Keratinocyte (primary cell): ENCODE results near the gene C9orf153. TPM values are rescaled to one million over a fixed set of nuclear protein-coding genes. Genes with fewer than 3 reads are reported as not detected.

ENCODE experiments used
- DNase-seq: peaks from one replicate; pipeline ENCODE4 v3.0.0-alpha.2; 2011; ENCODE audit warnings: low read depth, missing footprints, low spot score
- FAIRE-seq: peaks from 2 replicates; lab custom pipeline; 2011; peaks lifted over from hg19 to GRCh38; lab: Jason Lieb, UNC
- H2AFZ ChIP-seq: 2 replicates; pipeline ENCODE4 v1.6.0; 2012; ENCODE audit warnings: low read length, control low read depth, inconsistent platforms; ENCODE audit not compliant: control insufficient read depth
- H3K27ac ChIP-seq: 2 replicates; pipeline ENCODE4 v1.5.1; 2011; ENCODE audit warnings: low read length; ENCODE audit not compliant: control insufficient read depth, insufficient read depth
- H3K27me3 ChIP-seq: 3 replicates; pipeline ENCODE4 v1.6.0; 2011; ENCODE audit warnings: low read length; ENCODE audit not compliant: control insufficient read depth, insufficient read depth; ENCODE audit errors: extremely low read depth
- H3K36me3 ChIP-seq, 2 experiments: 2 replicates in 1 of 2; 3 replicates in 1 of 2; pipeline ENCODE4 v1.5.1; 2011; ENCODE audit warnings: low read length in 2 of 2, mild to moderate bottlenecking in 1 of 2; ENCODE audit not compliant: control insufficient read depth in 2 of 2, insufficient read depth in 2 of 2; ENCODE audit errors: extremely low read depth in 1 of 2
- H3K4me1 ChIP-seq: 3 replicates; pipeline ENCODE4 v1.5.1; 2011; ENCODE audit warnings: low read length; ENCODE audit not compliant: control insufficient read depth, insufficient read depth; ENCODE audit errors: extremely low read depth
- H3K4me2 ChIP-seq: 3 replicates; pipeline ENCODE4 v1.6.0; 2011; ENCODE audit warnings: low read depth, low read length; ENCODE audit not compliant: control insufficient read depth, insufficient read depth; ENCODE audit errors: extremely low read depth
- H3K4me3 ChIP-seq, 3 experiments: fragments of 200-600 bp in 1 of 3; sonication (generic) in 1 of 3; 2 replicates in 2 of 3; 3 replicates in 1 of 3; pipeline ENCODE4 v1.5.1; 2011 to 2016; ENCODE audit warnings: low read length in 3 of 3, mild to moderate bottlenecking in 3 of 3, control low read depth in 2 of 3, inconsistent platforms in 1 of 3, low read depth in 1 of 3, mixed read lengths in 1 of 3, mixed run types in 1 of 3, moderate library complexity in 1 of 3; ENCODE audit not compliant: control insufficient read depth in 2 of 3, insufficient read depth in 2 of 3; ENCODE audit errors: extremely low read depth in 1 of 3
- H3K79me2 ChIP-seq: 2 replicates; pipeline ENCODE4 v1.6.0; 2012; ENCODE audit warnings: low read length; ENCODE audit not compliant: control insufficient read depth, insufficient read depth
- H3K9ac ChIP-seq: 3 replicates; pipeline ENCODE4 v1.6.0; 2011; ENCODE audit warnings: low read length; ENCODE audit not compliant: control insufficient read depth, insufficient read depth; ENCODE audit errors: extremely low read depth
- H3K9me1 ChIP-seq: 3 replicates; pipeline ENCODE4 v1.6.0; 2011; ENCODE audit warnings: low read length; ENCODE audit not compliant: control insufficient read depth, insufficient read depth; ENCODE audit errors: extremely low read depth
- H3K9me3 ChIP-seq: 2 replicates; pipeline ENCODE4 v1.5.1; 2012; ENCODE audit warnings: low read depth, low read length; ENCODE audit not compliant: control insufficient read depth
- H4K20me1 ChIP-seq: 3 replicates; pipeline ENCODE4 v1.6.0; 2011; ENCODE audit warnings: low read length; ENCODE audit not compliant: control insufficient read depth, insufficient read depth; ENCODE audit errors: extremely low read depth
- CTCF ChIP-seq, 3 experiments: IDR thresholded peaks in 1 of 3; conservative IDR thresholded peaks in 1 of 3; optimal IDR thresholded peaks in 1 of 3; 2 replicates in 2 of 3; 3 replicates in 1 of 3; pipeline versions ENCODE3 to v1.5.1; 2011; ENCODE audit warnings: low read length in 3 of 3, mild to moderate bottlenecking in 3 of 3, moderate library complexity in 2 of 3, control low read depth in 1 of 3, inconsistent platforms in 1 of 3; ENCODE audit not compliant: insufficient read depth in 2 of 3; ENCODE audit errors: extremely low read depth in 1 of 3
- EZH2 ChIP-seq: IDR thresholded peaks from one replicate; pipeline ENCODE4 v1.6.1; 2012; ENCODE audit warnings: inconsistent platforms, mild to moderate bottlenecking, low read length, moderate library complexity
- dilution Hi-C: fragments of 300-500 bp; cut with MboI; formaldehyde crosslinking; loops from one replicate; pipeline ENCODE4 v1.7.0; 2020; ENCODE audit warnings: low sequenced_read_pairs; ENCODE audit not compliant: extremely low pct_ligation_motif_present
- polyA plus RNA-seq, 5 experiments: library from polyadenylated mRNA; depleted of rRNA in 3 of 5; stranded (reverse) in 3 of 5; stranded (forward) in 1 of 5; unstranded in 1 of 5; fragments of >200 nt; gene quantifications; 1 replicate in 1 of 5; 2 replicates in 3 of 5; 3 replicates in 1 of 5; pipeline versions ENCODE4 v1.2.1 to v1.2.3, GENCODE V29; 2011 to 2012; ENCODE audit warnings: missing spikeins in 2 of 5, low read depth in 1 of 5, low replicate concordance in 1 of 5
- small RNA-seq, 3 experiments: library from RNA; depleted of rRNA; stranded (forward); fragments of <200 nt; gene quantifications; one replicate each; pipeline ENCODE3, GENCODE V24; 2012; ENCODE audit warnings: low read depth in 3 of 3, low replicate concordance in 1 of 3; ENCODE audit not compliant: insufficient read length in 3 of 3

The C9orf153 gene
- polyA plus RNA-seq, 1 donor (not counting 4 experiments of a cell fraction or from before 2014, with no cell fraction given) = not detected

GRCh38 chr9:86175223-86175622 lies 84.2 kb downstream of the C9orf153 start:
- Histone ChIP-seq H3K9ac (no peak overlapping the region), H3K9me1 (no peaks in the 10 kb centered on the region), H3K9me3 (no peaks in the 10 kb centered on the region), H3K79me2 (no peaks in the 10 kb centered on the region), H4K20me1 (no peaks in the 10 kb centered on the region), H3K4me2 (no peak overlapping the region), H3K27me3 (no peaks in the 10 kb centered on the region), H3K36me3 (no peaks in the 10 kb centered on the region), H3K27ac (no peak overlapping the region), H3K4me3 (no peak overlapping the region), H2AFZ (no peak overlapping the region), H3K4me1 (no peaks in the 10 kb centered on the region)
- no peak for TF ChIP-seq EZH2
- no peak for TF ChIP-seq CTCF (optimal IDR thresholded peaks at IDR 0.05 in 1 of 3, IDR thresholded peaks at IDR 0.05 in 1 of 3, conservative IDR thresholded peaks at IDR 0.05 in 1 of 3; ENCODE audit: extremely low read depth in 1 of 3, insufficient read depth in 2 of 3, low read length in 3 of 3)
- FAIRE-seq = no peak
- DNase-seq = no peak
- dilution Hi-C loops = no loop called here

Small RNAs within 50 kb of the gene (small RNA-seq; reads per million reads assigned to genes)
- gene AL137849.1 (0 reads per million in 3 experiments), gene RN7SKP264 (0 reads per million in 3 experiments)

Other genes starting within 250 kb of the C9orf153 start
- gene GOLM1, start 160.1 kb downstream of the C9orf153 start, polyA plus RNA-seq = 12.9 to 19.9 TPM (median 17.3 TPM) in 3 replicates
- 25.1 to 37.4 TPM (median 25.2 TPM) in 3 replicates for gene ISCA1, start 22.9 kb upstream of the C9orf153 start, polyA plus RNA-seq
- 23.4 to 34.0 TPM (median 27.5 TPM) in 3 replicates for gene TUT7, start 94.8 kb upstream of the C9orf153 start, polyA plus RNA-seq